SK-N-SH (cell line): ENCODE data around the gene RNF166.

Experiments
- MXI1 ChIP-seq: IDR thresholded peaks from 2 replicates; pipeline ENCODE4 v1.6.1; 2012; ENCODE audit warnings: mild to moderate bottlenecking, low read depth, low read length, improper control_type of control experiment
- SIN3A ChIP-seq: IDR thresholded peaks from 2 replicates; pipeline ENCODE4 v1.6.1; 2012; ENCODE audit warnings: low read depth, mild to moderate bottlenecking, low read length, moderate library complexity, borderline replicate concordance
- SMC3 ChIP-seq: IDR thresholded peaks from 2 replicates; pipeline ENCODE4 v1.6.1; 2012; ENCODE audit warnings: low read depth, low read length, improper control_type of control experiment
- YY1 ChIP-seq: IDR thresholded peaks from 2 replicates; pipeline ENCODE4 v1.4.0; 2012; ENCODE audit warnings: low read depth, mild to moderate bottlenecking
- TF ChIP-seq, protein P1 (sequence below): fragments of 200-600 bp; sonication (generic); IDR thresholded peaks from 2 replicates; pipeline ENCODE4 v1.6.1; 2017; ENCODE audit warnings: antibody characterized with exemption, mild to moderate bottlenecking, moderate library complexity

GRCh38 chr16:88727871-88728270 lies 21.7 kb upstream of the RNF166 start:
- TF ChIP-seq, protein P1, sequence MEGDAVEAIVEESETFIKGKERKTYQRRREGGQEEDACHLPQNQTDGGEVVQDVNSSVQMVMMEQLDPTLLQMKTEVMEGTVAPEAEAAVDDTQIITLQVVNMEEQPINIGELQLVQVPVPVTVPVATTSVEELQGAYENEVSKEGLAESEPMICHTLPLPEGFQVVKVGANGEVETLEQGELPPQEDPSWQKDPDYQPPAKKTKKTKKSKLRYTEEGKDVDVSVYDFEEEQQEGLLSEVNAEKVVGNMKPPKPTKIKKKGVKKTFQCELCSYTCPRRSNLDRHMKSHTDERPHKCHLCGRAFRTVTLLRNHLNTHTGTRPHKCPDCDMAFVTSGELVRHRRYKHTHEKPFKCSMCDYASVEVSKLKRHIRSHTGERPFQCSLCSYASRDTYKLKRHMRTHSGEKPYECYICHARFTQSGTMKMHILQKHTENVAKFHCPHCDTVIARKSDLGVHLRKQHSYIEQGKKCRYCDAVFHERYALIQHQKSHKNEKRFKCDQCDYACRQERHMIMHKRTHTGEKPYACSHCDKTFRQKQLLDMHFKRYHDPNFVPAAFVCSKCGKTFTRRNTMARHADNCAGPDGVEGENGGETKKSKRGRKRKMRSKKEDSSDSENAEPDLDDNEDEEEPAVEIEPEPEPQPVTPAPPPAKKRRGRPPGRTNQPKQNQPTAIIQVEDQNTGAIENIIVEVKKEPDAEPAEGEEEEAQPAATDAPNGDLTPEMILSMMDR = no peak
- TF ChIP-seq YY1 = no peak
- TF ChIP-seq SIN3A = no peak
- peak; percentile 95 for TF ChIP-seq MXI1
- no peak for TF ChIP-seq SMC3
